Kidney capillary endothelial cell (primary cell): ENCODE data around the gene SLC7A4.
"Not testable (repeated sequence)": the region's sequence is repeated elsewhere in the genome, so short reads cannot be mapped to it uniquely, and the experiment has no call there.

Experiments used
- DNase-seq: peaks from one replicate; pipeline ENCODE4 v3.0.0-alpha.2; 2018; ENCODE audit warnings: low spot score

Gene SLC7A4

GRCh38 chr22:21041937-21042336, 9.6 kb upstream of the SLC7A4 start:
- no peak for DNase-seq

- DNase-seq = not testable (repeated sequence)
These were observed 6.8 kb upstream of the SLC7A4 start for GRCh38 chr22:21039158-21039557.

- no peak for DNase-seq
These were observed 6.0 kb upstream of the SLC7A4 start for GRCh38 chr22:21038405-21038804.

DNA sequence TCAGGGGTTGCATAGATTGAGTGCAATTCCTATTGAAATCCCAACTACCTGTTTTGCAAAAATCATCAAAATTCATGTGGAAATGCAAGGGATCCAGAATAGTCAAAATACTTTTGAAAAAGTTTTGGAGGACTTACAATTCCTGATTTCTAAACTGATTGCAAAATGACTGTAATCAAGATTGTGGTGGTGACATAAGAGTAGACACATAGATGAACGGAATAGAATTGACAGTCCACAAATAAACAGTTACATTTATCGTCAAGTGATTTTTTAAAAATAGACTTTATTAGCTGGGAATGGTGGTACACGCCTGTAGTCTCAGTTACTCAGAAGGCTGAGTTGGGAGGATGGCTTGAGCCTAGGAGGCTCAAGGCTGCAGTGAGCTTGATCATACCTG, 2.6 kb upstream of the SLC7A4 start:
- DNase-seq = no peak

GRCh38 chr22:21033895-21034294, 1.5 kb upstream of the SLC7A4 start:
- DNase-seq = no peak

DNA sequence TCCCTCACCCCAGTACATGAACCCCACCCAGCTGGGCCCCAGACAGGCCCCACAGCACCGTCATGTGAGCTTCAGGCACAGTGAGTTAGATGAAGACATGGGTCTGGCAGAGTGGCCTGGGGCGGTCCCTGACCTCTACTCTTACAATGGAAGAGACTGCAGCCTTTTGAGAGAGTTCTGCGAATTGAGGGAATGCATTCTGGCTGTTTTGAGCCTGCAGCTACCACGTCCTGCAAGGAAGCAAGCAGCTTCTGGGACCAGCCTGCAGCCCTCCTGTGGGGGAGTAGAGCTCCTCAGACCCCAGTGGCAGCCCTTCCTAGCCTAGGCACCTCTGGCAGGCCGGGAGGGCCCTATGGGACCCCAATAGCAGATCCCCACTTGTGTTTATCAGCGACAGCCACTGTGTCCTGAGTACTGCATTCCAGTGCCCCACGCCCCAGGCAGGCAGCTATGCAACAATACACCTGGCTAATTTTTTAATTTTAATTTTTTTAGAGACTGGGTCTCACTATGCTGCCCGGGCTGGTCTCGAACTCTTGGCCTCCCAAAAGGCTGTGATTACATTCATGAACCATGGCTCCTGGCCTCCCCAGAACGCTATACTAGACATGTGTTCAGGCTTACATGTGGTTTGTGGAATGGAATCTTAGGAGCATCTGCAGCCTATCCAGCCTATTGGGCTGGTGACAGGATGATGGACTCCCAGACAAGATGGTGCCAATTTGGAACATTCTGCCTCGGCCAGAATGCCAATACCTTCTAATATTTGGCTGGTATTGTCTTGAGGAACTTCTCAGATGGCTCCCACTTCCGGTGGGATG, 717 bp upstream of the SLC7A4 start:
- no peak for DNase-seq

- DNase-seq = no peak
These were observed 770 bp downstream of the SLC7A4 start for GRCh38 chr22:21031545-21032036.

DNA sequence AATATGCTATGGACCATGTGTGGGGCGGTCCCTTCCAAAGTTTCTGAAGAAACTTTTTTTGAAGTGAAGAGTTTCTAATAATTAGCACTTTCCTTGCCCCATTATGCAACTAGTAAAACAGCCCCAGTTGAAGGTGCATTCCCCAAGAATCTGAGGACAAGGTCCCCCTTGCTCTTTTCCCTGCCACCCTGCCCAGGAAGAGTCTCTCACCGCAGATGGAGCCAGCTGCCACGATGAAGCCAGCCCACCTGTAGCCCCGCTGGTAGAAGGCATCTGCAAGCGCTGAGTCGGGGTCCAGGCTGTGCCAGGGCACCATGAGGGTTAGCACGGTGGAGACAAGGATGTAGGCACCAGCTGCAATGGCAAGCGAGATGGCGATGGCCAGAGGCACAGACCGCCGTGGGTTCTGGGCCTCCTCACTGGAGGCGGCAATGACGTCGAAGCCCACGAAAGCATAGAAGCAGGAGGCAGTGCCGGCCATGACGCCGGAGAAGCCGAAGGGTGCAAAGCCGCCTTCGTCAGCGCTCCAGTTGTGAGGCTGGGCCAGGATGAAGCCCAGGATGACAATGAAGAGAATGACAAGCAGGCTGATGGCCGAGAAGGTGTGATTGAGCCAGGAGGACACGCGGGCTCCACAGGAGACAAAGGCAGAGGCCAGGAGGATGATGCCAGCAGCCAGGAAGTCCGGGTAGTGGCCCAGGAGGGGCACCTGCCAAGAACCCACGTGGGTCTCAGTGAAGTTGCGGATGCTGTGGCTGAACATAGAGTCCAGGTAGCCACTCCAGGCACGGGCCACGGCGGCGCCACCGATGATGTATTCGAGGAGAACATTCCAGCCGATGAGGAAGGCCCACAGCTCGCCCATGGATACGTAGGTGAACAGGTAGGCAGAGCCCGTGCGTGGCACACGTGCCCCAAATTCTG, 1.5 kb downstream of the SLC7A4 start:
- DNase-seq = no peak

- DNase-seq = no peak
These were observed 2.3 kb downstream of the SLC7A4 start for GRCh38 chr22:21030032-21030431.

- DNase-seq = no peak
These were observed 2.8 kb downstream of the SLC7A4 start for GRCh38 chr22:21029486-21030025.

GRCh38 chr22:21028277-21029251, 3.8 kb downstream of the SLC7A4 start:
- no peak for DNase-seq

DNA sequence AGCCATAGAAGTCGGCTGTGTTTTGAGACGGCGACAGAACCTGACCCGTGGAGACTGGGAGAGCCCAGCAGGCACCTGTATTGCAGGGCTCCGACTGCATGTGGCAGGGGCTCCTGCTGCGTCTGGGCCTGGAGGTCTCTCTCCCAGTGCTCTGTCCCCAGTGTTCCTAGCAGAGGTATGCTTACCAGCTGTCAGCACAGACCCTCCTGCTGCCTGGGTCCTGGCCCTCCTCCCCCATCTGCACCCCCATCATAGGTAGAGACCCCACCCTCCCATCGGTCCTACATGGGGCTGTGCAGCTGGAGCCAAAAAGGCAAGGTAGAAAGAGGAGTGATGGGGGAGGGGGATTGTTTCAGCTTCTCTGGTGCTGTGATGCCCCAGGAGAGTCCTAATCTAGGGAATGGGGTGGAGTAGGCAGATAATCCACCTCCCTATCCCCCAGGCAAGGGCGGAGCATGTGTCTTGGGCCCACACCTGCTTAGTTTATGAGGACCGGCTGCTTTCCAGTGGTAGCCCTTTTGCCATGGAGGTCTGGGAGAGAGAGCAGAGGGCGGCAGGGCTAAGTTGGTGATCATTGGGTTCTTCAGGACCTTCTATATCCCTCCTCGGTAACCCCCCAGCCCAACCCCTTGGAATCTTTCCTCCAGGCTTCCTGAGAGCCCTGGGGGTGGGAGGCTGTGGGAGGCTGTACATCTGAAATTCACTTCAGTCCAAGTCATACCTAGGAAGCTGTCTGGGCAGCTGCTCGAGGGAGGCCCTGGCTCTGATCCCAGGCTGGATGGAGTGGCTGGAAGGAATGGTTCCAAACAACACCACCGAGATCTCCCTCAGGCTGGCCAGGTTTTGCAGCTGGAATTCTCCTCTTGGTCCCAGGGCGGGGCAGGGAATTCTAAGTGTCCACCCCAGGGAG, 5.3 kb downstream of the SLC7A4 start:
- no peak for DNase-seq

DNA sequence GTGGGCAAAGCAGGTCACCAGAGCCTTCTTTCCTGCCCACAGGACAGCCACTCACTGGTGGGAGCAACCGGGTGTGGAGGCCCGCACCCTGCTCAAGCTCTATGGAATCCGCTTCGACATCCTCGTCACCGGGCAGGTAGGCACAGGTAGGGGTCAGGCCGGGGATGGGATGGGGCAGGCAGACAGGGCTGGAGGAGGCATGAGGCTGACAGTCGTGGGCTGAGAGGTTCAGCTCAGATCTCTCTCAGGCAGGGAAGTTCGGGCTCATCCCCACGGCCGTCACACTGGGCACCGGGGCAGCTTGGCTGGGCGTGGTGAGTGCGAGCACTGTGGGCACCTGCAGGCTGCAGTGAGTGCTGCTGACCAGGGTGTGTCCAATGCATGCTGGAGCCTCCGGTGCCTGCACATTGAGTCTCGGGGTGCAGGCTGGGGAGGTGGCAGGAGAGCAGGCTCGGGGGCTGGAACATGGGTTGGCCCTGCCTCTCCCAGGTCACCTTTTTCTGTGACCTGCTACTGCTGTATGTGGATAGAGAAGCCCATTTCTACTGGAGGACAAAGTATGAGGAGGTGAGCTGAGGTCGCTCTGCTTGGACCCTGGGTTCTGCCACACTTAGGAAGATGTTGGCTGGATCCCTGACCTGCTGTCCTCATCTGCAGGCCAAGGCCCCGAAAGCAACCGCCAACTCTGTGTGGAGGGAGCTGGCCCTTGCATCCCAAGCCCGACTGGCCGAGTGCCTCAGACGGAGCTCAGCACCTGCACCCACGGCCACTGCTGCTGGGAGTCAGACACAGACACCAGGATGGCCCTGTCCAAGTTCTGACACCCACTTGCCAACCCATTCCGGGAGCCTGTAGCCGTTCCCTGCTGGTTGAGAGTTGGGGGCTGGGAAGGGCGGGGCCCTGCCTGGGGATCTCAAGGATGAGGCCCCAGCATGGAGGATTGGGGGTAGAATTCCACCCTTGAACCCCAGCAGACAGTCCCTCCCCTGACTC, 6.3 kb downstream of the SLC7A4 start:
- DNase-seq = no peak

GRCh38 chr22:21025266-21025665, 7.1 kb downstream of the SLC7A4 start:
- no peak for DNase-seq

- no peak for DNase-seq
These were observed 9.3 kb downstream of the SLC7A4 start for GRCh38 chr22:21022955-21023614.

DNA sequence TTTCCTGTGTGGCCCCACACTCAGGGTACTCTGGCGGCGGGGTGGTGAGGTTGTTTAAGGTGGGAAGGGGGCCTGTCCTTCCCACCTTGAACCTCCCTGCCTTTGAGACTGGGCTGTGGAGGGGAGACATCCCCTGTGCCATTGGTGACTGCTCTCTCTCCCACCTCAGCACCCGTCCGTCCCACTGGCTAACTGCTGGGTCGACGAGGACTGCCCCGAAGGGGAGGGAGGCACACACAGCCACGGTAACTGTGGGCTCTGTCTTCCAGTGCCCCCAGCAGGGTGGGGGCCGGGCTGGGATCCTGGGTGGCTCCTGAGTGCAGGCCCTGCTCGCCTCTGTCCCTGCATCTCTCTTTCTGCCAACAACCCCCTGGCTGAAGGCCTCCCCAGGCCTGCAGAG, 9.9 kb downstream of the SLC7A4 start:
- DNase-seq = no peak

- DNase-seq = no peak
These were observed 11.4 kb downstream of the SLC7A4 start for GRCh38 chr22:21020802-21021429.

DNA sequence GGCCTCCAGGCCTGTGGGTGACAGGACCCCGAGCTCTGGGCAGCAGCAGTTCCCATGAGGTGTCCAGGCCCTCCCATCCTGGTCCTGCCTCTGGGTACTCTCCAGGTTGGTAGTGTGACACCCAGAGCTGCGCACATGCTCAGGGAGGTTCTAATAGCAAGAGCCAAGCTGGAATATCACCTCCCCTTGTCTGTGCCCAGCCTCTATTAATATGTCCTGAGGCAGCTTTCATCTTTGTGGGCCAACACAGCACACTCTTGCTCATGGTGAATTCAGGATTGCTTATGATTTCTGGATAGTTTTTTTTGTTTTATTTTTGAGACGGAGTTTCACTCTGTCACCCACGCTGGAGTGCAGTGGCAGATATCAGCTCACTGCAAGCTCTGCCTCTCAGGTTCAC, 14.0 kb downstream of the SLC7A4 start:
- no peak for DNase-seq
